Lower lobe of right lung (tissue), 2 donors: Measurements from ENCODE around the gene USF2. TPM values are rescaled to one million over a fixed set of nuclear protein-coding genes. Genes with fewer than 3 reads are reported as not detected.

Experiments
- ATAC-seq, 2 donors: fragments of 200-7000 bp; cut with Tn5 transposase; one replicate each; pipeline ENCODE4 v1.9.1; 2020 to 2022; ENCODE audit warnings: mild to moderate bottlenecking in 2 of 2, moderate library complexity in 2 of 2
- DNase-seq: peaks from one replicate; pipeline ENCODE4 v3.0.0-alpha.2; 2020
- H3K27ac ChIP-seq: fragments of 200-600 bp; one replicate; pipeline ENCODE4 v1.8.0; 2022
- H3K27me3 ChIP-seq: fragments of 200-600 bp; one replicate; pipeline ENCODE4 v1.8.0; 2022; ENCODE audit warnings: low read depth
- H3K36me3 ChIP-seq: fragments of 200-600 bp; one replicate; pipeline ENCODE4 v1.8.0; 2022; ENCODE audit warnings: mild to moderate bottlenecking
- H3K4me1 ChIP-seq: fragments of 200-600 bp; one replicate; pipeline ENCODE4 v1.8.0; 2022
- H3K4me3 ChIP-seq: fragments of 200-600 bp; one replicate; pipeline ENCODE4 v1.8.0; 2022; ENCODE audit warnings: mild to moderate bottlenecking
- H3K9me3 ChIP-seq: fragments of 200-600 bp; one replicate; pipeline ENCODE4 v1.8.0; 2022
- intact Hi-C: fragments of 100-400 bp; cut with DNase I; formaldehyde crosslinking; loops from one replicate; pipeline ENCODE4 v1.11.0; 2022
- total RNA-seq: library from RNA; stranded (reverse); fragmentation: NEBNext Ultra II Directional; extraction: Animal tissue kit (Norgen Biotek cat#: 25700); gene quantifications from one replicate; pipeline ENCODE4 v1.2.1, GENCODE V29; 2021
- TF ChIP-seq, protein P1 (sequence below): fragments of 200-600 bp; IDR thresholded peaks from one replicate; pipeline ENCODE4 v1.8.0; 2022; ENCODE audit warnings: antibody characterized with exemption, mild to moderate bottlenecking
- donor health status: DM: no; HTN: yes; CAD: no; lungs with severe emphysema.

Gene USF2
- total RNA-seq, 1 donor from 2014 or later, result 171 TPM

- H3K9me3 ChIP-seq, result no peaks in the 10 kb centered on the region
- peaks cover 8% of the 10 kb centered on the region for H3K27me3 ChIP-seq
- H3K4me3 ChIP-seq, result no peak overlapping the region
- intact Hi-C loops, result no loop called here
- H3K4me1 ChIP-seq, result no peaks in the 10 kb centered on the region
- no peak for ATAC-seq
- DNase-seq, result no peak
- H3K27ac ChIP-seq, result no peak overlapping the region
- TF ChIP-seq, protein P1, sequence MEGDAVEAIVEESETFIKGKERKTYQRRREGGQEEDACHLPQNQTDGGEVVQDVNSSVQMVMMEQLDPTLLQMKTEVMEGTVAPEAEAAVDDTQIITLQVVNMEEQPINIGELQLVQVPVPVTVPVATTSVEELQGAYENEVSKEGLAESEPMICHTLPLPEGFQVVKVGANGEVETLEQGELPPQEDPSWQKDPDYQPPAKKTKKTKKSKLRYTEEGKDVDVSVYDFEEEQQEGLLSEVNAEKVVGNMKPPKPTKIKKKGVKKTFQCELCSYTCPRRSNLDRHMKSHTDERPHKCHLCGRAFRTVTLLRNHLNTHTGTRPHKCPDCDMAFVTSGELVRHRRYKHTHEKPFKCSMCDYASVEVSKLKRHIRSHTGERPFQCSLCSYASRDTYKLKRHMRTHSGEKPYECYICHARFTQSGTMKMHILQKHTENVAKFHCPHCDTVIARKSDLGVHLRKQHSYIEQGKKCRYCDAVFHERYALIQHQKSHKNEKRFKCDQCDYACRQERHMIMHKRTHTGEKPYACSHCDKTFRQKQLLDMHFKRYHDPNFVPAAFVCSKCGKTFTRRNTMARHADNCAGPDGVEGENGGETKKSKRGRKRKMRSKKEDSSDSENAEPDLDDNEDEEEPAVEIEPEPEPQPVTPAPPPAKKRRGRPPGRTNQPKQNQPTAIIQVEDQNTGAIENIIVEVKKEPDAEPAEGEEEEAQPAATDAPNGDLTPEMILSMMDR, result no peak
- H3K36me3 ChIP-seq, result no peaks in the 10 kb centered on the region
These were observed 31.5 kb downstream of the USF2 start for GRCh38 chr19:35300339-35300649.

DNA sequence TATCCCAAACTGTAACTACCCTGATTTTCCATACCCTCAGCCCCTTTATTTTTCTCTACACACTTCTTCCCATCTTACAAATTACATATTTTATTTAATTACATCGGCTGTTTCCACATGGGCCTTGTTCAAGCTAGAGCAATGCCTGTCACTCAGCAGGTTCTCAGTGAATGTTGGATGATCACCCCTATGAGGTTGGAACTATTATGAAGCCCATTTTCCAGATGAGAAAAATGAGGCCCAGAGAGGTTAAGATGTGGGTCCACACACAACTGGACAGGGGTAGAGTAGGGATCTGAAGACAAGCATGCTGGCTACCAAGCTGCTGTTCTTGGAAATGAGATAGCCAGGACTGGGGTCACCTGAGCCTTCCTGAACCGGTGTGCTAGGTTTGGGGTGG, 33.2 kb downstream of the USF2 start:
- H3K4me3 ChIP-seq, result no peak overlapping the region
- no peak for ATAC-seq
- no peaks in the 10 kb centered on the region for H3K36me3 ChIP-seq
- peaks cover 9% of the 10 kb centered on the region for H3K27me3 ChIP-seq
- intact Hi-C loops, result no loop called here
- H3K27ac ChIP-seq, result no peak overlapping the region
- DNase-seq, result no peak
- TF ChIP-seq, protein P1, result no peak
- no peaks in the 10 kb centered on the region for H3K4me1 ChIP-seq
- H3K9me3 ChIP-seq, result no peaks in the 10 kb centered on the region

GRCh38 chr19:35302446-35302845, 33.7 kb downstream of the USF2 start:
- DNase-seq (no peak), ATAC-seq (no peak)
- Histone ChIP-seq H3K9me3 (no peaks in the 10 kb centered on the region), H3K27me3 (peaks cover 9% of the 10 kb centered on the region), H3K36me3 (no peaks in the 10 kb centered on the region), H3K4me1 (no peaks in the 10 kb centered on the region), H3K27ac (no peak overlapping the region), H3K4me3 (no peak overlapping the region)
- intact Hi-C loops, result no loop called here
- TF ChIP-seq, protein P1, result no peak

DNA sequence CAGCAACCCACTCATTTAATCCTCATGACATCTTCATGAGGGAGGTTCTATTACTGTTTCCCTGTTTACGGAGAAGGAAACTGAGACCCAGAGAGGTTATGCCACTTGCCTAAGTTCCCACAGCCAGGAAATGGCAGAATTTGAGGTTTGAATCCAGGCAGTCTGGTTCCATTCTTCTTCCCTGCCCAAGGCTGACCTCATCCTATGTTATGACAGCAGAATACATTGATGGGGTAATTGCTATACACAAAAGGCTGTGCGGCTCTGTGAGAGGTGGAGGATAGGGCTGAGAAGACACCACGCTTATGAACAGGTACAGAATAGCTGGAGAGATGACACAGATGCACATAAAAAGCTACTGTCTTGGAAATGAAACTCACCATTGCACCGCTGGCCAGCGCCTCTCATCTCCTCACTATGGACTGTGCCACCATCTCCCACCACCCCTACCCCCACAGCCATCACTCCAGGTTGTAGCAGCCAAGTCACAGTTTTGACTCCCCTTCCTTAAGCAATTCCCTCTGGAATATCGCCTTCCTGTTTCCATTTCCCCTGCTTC, 34.7 kb downstream of the USF2 start:
- H3K36me3 ChIP-seq, result no peaks in the 10 kb centered on the region
- intact Hi-C loops, result no loop called here
- no peak for DNase-seq
- no peak for ATAC-seq
- no peak overlapping the region for H3K27ac ChIP-seq
- H3K4me1 ChIP-seq, result no peaks in the 10 kb centered on the region
- peaks cover 9% of the 10 kb centered on the region for H3K27me3 ChIP-seq
- TF ChIP-seq, protein P1, result no peak
- no peaks in the 10 kb centered on the region for H3K9me3 ChIP-seq
- no peak overlapping the region for H3K4me3 ChIP-seq

GRCh38 chr19:35304036-35304435, 35.3 kb downstream of the USF2 start:
- no peaks in the 10 kb centered on the region for H3K4me1 ChIP-seq
- intact Hi-C loops, result no loop called here
- no peaks in the 10 kb centered on the region for H3K36me3 ChIP-seq
- H3K9me3 ChIP-seq, result no peaks in the 10 kb centered on the region
- no peak overlapping the region for H3K27ac ChIP-seq
- TF ChIP-seq, protein P1, result no peak
- DNase-seq (no peak), ATAC-seq (no peak)
- H3K4me3 ChIP-seq, result no peak overlapping the region
- H3K27me3 ChIP-seq, result peaks cover 9% of the 10 kb centered on the region

DNA sequence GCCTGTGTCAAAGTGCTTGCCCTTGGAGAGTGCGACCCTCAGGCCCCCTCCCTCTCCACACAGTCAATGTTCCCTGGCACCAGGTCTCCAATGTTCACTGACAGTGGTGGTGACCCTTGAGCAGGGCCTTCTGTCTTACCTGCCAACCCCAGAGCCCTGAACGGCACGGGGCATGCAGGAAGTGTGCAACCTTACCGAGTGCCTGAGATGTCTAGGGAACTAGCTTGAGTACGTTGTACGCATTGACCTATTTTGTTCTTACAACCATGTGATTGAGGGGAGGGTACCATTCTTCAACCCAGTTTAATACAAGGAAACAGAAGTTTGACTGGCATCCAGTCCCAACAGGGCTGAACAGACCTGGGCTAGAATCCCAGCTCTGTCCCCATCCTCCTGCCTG, 36.4 kb downstream of the USF2 start:
- Histone ChIP-seq H3K36me3 (no peaks in the 10 kb centered on the region), H3K4me1 (no peaks in the 10 kb centered on the region), H3K27me3 (peaks cover 8% of the 10 kb centered on the region), H3K27ac (no peak overlapping the region), H3K9me3 (no peaks in the 10 kb centered on the region), H3K4me3 (no peak overlapping the region)
- TF ChIP-seq, protein P1, result no peak
- ATAC-seq (no peak), DNase-seq (no peak)
- intact Hi-C loops, result no loop called here
